Measurements from ENCODE around the gene VEGFC.

VEGFC gene

GRCh38 chr4:176791591-176792325 is 964 bp downstream of the VEGFC start:
- H3K9me3 Mint-ChIP-seq, result no peaks in the 10 kb centered on the region
- DNase-seq (ENCODE audit: low spot score in 2 of 2) (no peak), ATAC-seq (replicated peaks; ENCODE audit: extremely low read depth, poor library complexity, severe bottlenecking) (no peak)
- H3K27me3 Mint-ChIP-seq, result peaks cover 23% of the 10 kb centered on the region
- no peaks in the 10 kb centered on the region for H3K36me3 Mint-ChIP-seq (ENCODE audit: insufficient read depth)
- no peak overlapping the region for H3K27ac Mint-ChIP-seq (ENCODE audit: low read depth)
- H3K4me1 Mint-ChIP-seq, result no peaks in the 10 kb centered on the region
- H3K4me3 Mint-ChIP-seq, result no peak overlapping the region

GRCh38 chr4:176790398-176790797 is 2.3 kb downstream of the VEGFC start:
- no peak overlapping the region for H3K4me3 Mint-ChIP-seq

GRCh38 chr4:176789955-176790354 is 2.8 kb downstream of the VEGFC start:
- H3K27me3 Mint-ChIP-seq, result peaks cover 23% of the 10 kb centered on the region
- ATAC-seq (replicated peaks; ENCODE audit: extremely low read depth, poor library complexity, severe bottlenecking) (no peak), DNase-seq (ENCODE audit: low spot score in 2 of 2) (no peak)
- H3K9me3 Mint-ChIP-seq, result no peaks in the 10 kb centered on the region
- no peak overlapping the region for H3K4me3 Mint-ChIP-seq
- H3K27ac Mint-ChIP-seq (ENCODE audit: low read depth), result no peak overlapping the region
- H3K36me3 Mint-ChIP-seq (ENCODE audit: insufficient read depth), result no peaks in the 10 kb centered on the region
- no peaks in the 10 kb centered on the region for H3K4me1 Mint-ChIP-seq

More at GRCh38 chr4:176790398-176790797, 2.3 kb downstream of the VEGFC start:
- DNase-seq (ENCODE audit: low spot score in 2 of 2) (no peak), ATAC-seq (replicated peaks; ENCODE audit: extremely low read depth, poor library complexity, severe bottlenecking) (no peak)
- Mint-ChIP-seq H3K27ac (ENCODE audit: low read depth) (no peak overlapping the region), H3K9me3 (no peaks in the 10 kb centered on the region), H3K4me1 (no peaks in the 10 kb centered on the region), H3K36me3 (ENCODE audit: insufficient read depth) (no peaks in the 10 kb centered on the region), H3K27me3 (peaks cover 23% of the 10 kb centered on the region)

- Mint-ChIP-seq H3K27ac (ENCODE audit: low read depth) (no peak overlapping the region), H3K4me3 (no peak overlapping the region), H3K9me3 (no peaks in the 10 kb centered on the region), H3K4me1 (no peaks in the 10 kb centered on the region), H3K36me3 (ENCODE audit: insufficient read depth) (no peaks in the 10 kb centered on the region), H3K27me3 (peaks cover 13% of the 10 kb centered on the region)
- no peak for DNase-seq (ENCODE audit: low spot score in 2 of 2)
- no peak for ATAC-seq (replicated peaks; ENCODE audit: extremely low read depth, poor library complexity, severe bottlenecking)
Observed at GRCh38 chr4:176788971-176789370, 3.8 kb downstream of the VEGFC start.

GRCh38 chr4:176788248-176788647 is 4.5 kb downstream of the VEGFC start:
- peaks cover 5% of the 10 kb centered on the region for H3K27me3 Mint-ChIP-seq
- no peak overlapping the region for H3K27ac Mint-ChIP-seq (ENCODE audit: low read depth)
- no peak for ATAC-seq (replicated peaks; ENCODE audit: extremely low read depth, poor library complexity, severe bottlenecking)
- no peaks in the 10 kb centered on the region for H3K9me3 Mint-ChIP-seq
- no peaks in the 10 kb centered on the region for H3K4me1 Mint-ChIP-seq
- no peak overlapping the region for H3K4me3 Mint-ChIP-seq
- DNase-seq (ENCODE audit: low spot score in 2 of 2), result no peak
- no peaks in the 10 kb centered on the region for H3K36me3 Mint-ChIP-seq (ENCODE audit: insufficient read depth)

- no peak for DNase-seq (ENCODE audit: low spot score in 2 of 2)
- Mint-ChIP-seq H3K4me3 (no peak overlapping the region), H3K27me3 (no peaks in the 10 kb centered on the region), H3K27ac (ENCODE audit: low read depth) (no peak overlapping the region), H3K9me3 (no peaks in the 10 kb centered on the region), H3K36me3 (ENCODE audit: insufficient read depth) (peaks cover 2% of the 10 kb centered on the region), H3K4me1 (no peaks in the 10 kb centered on the region)
- ATAC-seq (replicated peaks; ENCODE audit: extremely low read depth, poor library complexity, severe bottlenecking), result no peak
Observed at GRCh38 chr4:176784816-176785215, 7.9 kb downstream of the VEGFC start.

- Mint-ChIP-seq H3K36me3 (ENCODE audit: insufficient read depth) (peaks cover 2% of the 10 kb centered on the region), H3K4me3 (no peak overlapping the region), H3K4me1 (no peaks in the 10 kb centered on the region), H3K27me3 (no peaks in the 10 kb centered on the region), H3K27ac (ENCODE audit: low read depth) (no peak overlapping the region), H3K9me3 (no peaks in the 10 kb centered on the region)
- ATAC-seq (replicated peaks; ENCODE audit: extremely low read depth, poor library complexity, severe bottlenecking) (no peak), DNase-seq (ENCODE audit: low spot score in 2 of 2) (no peak)
Observed at GRCh38 chr4:176782794-176783193, 9.9 kb downstream of the VEGFC start.

- Mint-ChIP-seq H3K9me3 (no peaks in the 10 kb centered on the region), H3K36me3 (ENCODE audit: insufficient read depth) (peaks cover 2% of the 10 kb centered on the region), H3K27me3 (no peaks in the 10 kb centered on the region), H3K4me1 (no peaks in the 10 kb centered on the region), H3K27ac (ENCODE audit: low read depth) (no peak overlapping the region), H3K4me3 (no peak overlapping the region)
- DNase-seq (ENCODE audit: low spot score in 2 of 2) (no peak), ATAC-seq (replicated peaks; ENCODE audit: extremely low read depth, poor library complexity, severe bottlenecking) (no peak)
Observed at GRCh38 chr4:176782191-176782590, 10.5 kb downstream of the VEGFC start.

GRCh38 chr4:176781739-176782100 is 11.0 kb downstream of the VEGFC start:
- no peaks in the 10 kb centered on the region for H3K4me1 Mint-ChIP-seq
- DNase-seq (ENCODE audit: low spot score in 2 of 2) (no peak), ATAC-seq (replicated peaks; ENCODE audit: extremely low read depth, poor library complexity, severe bottlenecking) (no peak)
- peaks cover 2% of the 10 kb centered on the region for H3K36me3 Mint-ChIP-seq (ENCODE audit: insufficient read depth)
- no peak overlapping the region for H3K27ac Mint-ChIP-seq (ENCODE audit: low read depth)
- H3K27me3 Mint-ChIP-seq, result no peaks in the 10 kb centered on the region
- H3K9me3 Mint-ChIP-seq, result no peaks in the 10 kb centered on the region
- H3K4me3 Mint-ChIP-seq, result no peak overlapping the region

GRCh38 chr4:176780995-176781738 is 11.6 kb downstream of the VEGFC start:
- Mint-ChIP-seq H3K4me1 (no peaks in the 10 kb centered on the region), H3K4me3 (no peak overlapping the region), H3K36me3 (ENCODE audit: insufficient read depth) (peaks cover 2% of the 10 kb centered on the region), H3K27me3 (no peaks in the 10 kb centered on the region), H3K27ac (ENCODE audit: low read depth) (no peak overlapping the region), H3K9me3 (no peaks in the 10 kb centered on the region)
- ATAC-seq (replicated peaks; ENCODE audit: extremely low read depth, poor library complexity, severe bottlenecking) (no peak), DNase-seq (ENCODE audit: low spot score in 2 of 2) (no peak)

GRCh38 chr4:176779421-176779820 is 13.3 kb downstream of the VEGFC start:
- Mint-ChIP-seq H3K36me3 (ENCODE audit: insufficient read depth) (peaks cover 2% of the 10 kb centered on the region), H3K9me3 (no peaks in the 10 kb centered on the region), H3K4me1 (no peaks in the 10 kb centered on the region), H3K27ac (ENCODE audit: low read depth) (no peak overlapping the region), H3K4me3 (no peak overlapping the region), H3K27me3 (no peaks in the 10 kb centered on the region)
- ATAC-seq (replicated peaks; ENCODE audit: extremely low read depth, poor library complexity, severe bottlenecking), result no peak
- no peak for DNase-seq (ENCODE audit: low spot score in 2 of 2)

GRCh38 chr4:176778491-176778890 is 14.2 kb downstream of the VEGFC start:
- H3K4me1 Mint-ChIP-seq, result no peaks in the 10 kb centered on the region
- no peaks in the 10 kb centered on the region for H3K27me3 Mint-ChIP-seq
- ATAC-seq (replicated peaks; ENCODE audit: extremely low read depth, poor library complexity, severe bottlenecking) (no peak), DNase-seq (ENCODE audit: low spot score in 2 of 2) (no peak)
- H3K27ac Mint-ChIP-seq (ENCODE audit: low read depth), result no peak overlapping the region
- H3K9me3 Mint-ChIP-seq, result no peaks in the 10 kb centered on the region
- no peak overlapping the region for H3K4me3 Mint-ChIP-seq
- peaks cover 2% of the 10 kb centered on the region for H3K36me3 Mint-ChIP-seq (ENCODE audit: insufficient read depth)

GRCh38 chr4:176778063-176778462 is 14.7 kb downstream of the VEGFC start:
- Mint-ChIP-seq H3K36me3 (ENCODE audit: insufficient read depth) (peaks cover 2% of the 10 kb centered on the region), H3K27ac (ENCODE audit: low read depth) (no peak overlapping the region), H3K27me3 (no peaks in the 10 kb centered on the region), H3K4me1 (no peaks in the 10 kb centered on the region), H3K4me3 (no peak overlapping the region), H3K9me3 (no peaks in the 10 kb centered on the region)
- DNase-seq (ENCODE audit: low spot score in 2 of 2) (no peak), ATAC-seq (replicated peaks; ENCODE audit: extremely low read depth, poor library complexity, severe bottlenecking) (no peak)
